AG04449 (cell line): ENCODE data around the gene KIF25.

Source experiments
- CTCF ChIA-PET: fragments of 350-600 bp; formaldehyde crosslinking; extraction: SDS; loops from one replicate; lab custom pipeline; 2021; ENCODE audit warnings: antibody characterized with exemption; lab: Yijun Ruan, JAX
- POLR2A ChIA-PET: fragments of 400-600, 350-600 bp; formaldehyde crosslinking; extraction: SDS; loops from one replicate; lab custom pipeline; 2020; ENCODE audit warnings: antibody characterized with exemption, inconsistent platforms; lab: Yijun Ruan, JAX
- DNase-seq: peaks from one replicate; pipeline ENCODE4 v3.0.0-alpha.2; 2010; ENCODE audit warnings: low read depth, low spot score
- H3K4me3 ChIP-seq: 2 replicates; pipeline ENCODE4 v1.5.1; 2011; ENCODE audit warnings: low read depth, mild to moderate bottlenecking, control low read depth, low read length
- TF ChIP-seq, protein P1 (sequence below): IDR thresholded peaks from one replicate; pipeline ENCODE4 v1.5.1; 2011; ENCODE audit warnings: mild to moderate bottlenecking, moderate library complexity, low read length, control low read depth, inconsistent platforms; ENCODE audit not compliant: insufficient read depth; ENCODE audit errors: missing control alignments

Gene KIF25

DNA sequence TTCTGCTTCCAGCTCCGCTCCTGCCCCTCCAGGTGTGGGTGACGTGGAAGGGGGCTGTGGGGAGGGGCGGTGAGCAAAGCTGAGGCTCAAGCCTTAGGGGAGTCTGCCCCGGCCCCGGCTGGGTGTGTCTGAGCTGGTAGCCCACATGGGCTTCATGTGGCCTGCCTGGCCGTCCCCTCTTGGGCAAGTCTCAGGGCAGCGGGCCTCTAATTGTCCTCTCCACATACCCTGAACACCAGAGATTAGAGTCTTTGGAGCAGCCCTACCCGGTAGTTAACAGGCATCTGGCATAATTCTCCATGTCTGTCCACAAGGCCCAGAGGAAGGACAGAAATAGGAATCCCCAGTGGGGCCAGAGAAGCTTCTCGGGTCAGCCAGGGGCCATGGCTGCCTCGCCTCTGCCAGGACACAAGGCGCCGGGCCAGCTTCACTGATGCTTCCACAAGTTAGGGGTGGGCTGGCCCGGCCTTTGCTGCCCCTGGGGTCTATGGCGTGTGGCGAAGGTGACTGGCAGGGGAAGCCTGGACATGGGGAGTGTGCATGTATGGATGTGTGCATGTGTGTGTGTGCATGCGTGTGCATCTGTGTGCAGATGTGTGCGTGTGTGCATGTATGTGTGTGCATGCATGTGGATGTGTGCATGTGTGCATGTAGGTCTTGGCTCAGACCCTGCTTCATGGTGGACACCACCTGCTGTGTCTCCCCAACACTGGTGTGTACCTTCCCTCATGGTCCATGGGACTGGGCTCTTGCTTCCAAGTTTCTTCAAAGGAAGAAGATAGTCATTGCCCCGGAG is 57.5 kb downstream of the KIF25 start:
- DNase-seq = no peak
- TF ChIP-seq, protein P1, sequence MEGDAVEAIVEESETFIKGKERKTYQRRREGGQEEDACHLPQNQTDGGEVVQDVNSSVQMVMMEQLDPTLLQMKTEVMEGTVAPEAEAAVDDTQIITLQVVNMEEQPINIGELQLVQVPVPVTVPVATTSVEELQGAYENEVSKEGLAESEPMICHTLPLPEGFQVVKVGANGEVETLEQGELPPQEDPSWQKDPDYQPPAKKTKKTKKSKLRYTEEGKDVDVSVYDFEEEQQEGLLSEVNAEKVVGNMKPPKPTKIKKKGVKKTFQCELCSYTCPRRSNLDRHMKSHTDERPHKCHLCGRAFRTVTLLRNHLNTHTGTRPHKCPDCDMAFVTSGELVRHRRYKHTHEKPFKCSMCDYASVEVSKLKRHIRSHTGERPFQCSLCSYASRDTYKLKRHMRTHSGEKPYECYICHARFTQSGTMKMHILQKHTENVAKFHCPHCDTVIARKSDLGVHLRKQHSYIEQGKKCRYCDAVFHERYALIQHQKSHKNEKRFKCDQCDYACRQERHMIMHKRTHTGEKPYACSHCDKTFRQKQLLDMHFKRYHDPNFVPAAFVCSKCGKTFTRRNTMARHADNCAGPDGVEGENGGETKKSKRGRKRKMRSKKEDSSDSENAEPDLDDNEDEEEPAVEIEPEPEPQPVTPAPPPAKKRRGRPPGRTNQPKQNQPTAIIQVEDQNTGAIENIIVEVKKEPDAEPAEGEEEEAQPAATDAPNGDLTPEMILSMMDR = no peak
- ChIA-PET POLR2A (no interaction called here), CTCF (no interaction called here)
- no peak overlapping the region for H3K4me3 ChIP-seq

DNA sequence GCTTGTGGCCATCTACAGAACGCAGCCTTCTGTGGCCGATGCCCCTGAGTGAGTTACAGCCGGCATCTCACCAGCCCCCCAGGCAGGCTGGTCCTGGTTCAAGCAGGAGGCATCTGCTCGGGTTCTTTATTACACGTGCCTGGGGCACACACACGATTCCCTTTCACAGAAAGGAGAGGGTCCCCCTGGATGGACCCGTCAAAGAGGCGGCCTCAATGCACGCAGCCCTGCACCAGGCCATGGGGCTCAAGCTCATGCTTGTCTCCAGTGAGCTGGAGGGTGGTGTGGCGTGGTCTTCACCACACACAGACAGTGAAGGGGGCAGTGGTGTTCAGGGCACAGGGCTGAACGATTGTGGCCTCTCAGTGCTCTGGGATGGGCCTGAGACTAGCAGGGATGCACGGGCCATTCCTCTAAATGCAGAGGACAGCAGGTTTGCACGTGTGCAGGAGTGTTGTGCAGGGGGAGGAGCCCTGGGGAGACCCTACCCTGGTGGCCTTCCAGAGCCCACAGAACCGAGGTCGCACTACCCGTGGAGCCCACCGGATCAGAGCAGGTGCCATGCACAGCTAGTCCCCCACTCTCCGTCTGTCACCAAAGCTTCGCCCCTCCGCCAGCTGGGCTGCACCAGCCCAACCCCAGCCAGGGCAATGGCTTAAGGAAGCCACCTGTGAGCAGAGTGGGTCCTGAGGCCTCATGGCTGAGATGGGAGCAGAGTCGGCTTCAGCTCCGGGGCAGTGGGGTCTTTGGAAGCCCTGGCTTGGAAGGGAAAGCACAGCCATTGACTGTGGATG is 58.4 kb downstream of the KIF25 start:
- H3K4me3 ChIP-seq = no peak overlapping the region
- DNase-seq = no peak
- ChIA-PET CTCF (no interaction called here), POLR2A (no interaction called here)
- TF ChIP-seq, protein P1 = no peak

DNA sequence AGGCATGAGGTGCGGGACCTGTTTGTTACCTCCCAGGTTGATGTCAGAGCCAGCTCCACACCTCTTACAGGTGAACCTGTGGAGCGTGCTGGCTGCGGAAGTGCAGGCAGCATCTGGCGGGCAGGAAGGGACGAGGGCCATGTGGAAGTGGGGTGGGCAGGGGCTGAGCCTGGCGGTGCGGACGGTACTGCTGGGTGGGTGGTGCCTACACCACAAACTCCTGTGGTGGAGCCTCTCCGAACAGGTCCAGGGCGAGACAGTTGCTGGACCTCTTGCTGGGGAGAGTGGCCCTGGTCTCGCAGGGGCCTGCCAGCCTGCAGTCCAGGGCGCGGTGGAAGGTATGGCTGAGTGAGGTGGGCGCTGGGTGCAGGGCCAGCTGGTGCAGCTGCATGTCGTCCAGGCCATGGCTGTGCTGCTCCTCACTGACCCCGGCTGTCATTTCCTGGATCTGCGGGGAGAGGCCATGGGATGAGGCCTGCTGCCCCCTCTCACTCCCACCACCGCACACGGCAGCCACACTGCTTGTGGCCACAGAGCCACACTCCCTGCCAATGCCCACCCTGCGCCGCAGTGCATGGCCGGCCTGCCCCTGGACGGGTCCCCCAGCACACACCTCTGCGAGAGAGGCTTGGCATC is 59.5 kb downstream of the KIF25 start:
- TF ChIP-seq, protein P1 = no peak
- ChIA-PET POLR2A (no interaction called here), CTCF (no interaction called here)
- DNase-seq = no peak
- H3K4me3 ChIP-seq = no peak overlapping the region

DNA sequence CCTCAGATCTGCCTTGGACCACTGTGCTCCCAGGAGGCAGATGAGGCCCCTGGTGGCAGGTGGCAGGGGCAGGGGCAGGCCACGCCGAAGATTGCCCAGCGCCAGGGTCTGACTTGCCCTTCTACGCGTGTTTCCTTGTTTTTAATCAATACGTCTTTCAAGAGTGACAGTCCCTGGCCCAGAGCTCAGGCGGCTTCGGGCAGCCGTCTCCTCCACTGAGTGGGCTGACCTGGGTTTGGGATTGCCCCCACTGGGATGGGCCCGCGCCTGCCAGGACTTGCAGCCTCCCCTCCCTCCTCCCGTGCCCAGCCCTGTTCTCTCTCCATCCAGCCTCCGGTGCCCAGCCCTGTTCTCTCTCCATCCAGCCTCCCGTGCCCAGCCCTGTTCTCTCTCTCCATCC is 60.4 kb downstream of the KIF25 start:
- CTCF ChIA-PET = no interaction called here
- POLR2A ChIA-PET = no interaction called here
- DNase-seq = no peak
- H3K4me3 ChIP-seq = no peak overlapping the region
- TF ChIP-seq, protein P1 = no peak

DNA sequence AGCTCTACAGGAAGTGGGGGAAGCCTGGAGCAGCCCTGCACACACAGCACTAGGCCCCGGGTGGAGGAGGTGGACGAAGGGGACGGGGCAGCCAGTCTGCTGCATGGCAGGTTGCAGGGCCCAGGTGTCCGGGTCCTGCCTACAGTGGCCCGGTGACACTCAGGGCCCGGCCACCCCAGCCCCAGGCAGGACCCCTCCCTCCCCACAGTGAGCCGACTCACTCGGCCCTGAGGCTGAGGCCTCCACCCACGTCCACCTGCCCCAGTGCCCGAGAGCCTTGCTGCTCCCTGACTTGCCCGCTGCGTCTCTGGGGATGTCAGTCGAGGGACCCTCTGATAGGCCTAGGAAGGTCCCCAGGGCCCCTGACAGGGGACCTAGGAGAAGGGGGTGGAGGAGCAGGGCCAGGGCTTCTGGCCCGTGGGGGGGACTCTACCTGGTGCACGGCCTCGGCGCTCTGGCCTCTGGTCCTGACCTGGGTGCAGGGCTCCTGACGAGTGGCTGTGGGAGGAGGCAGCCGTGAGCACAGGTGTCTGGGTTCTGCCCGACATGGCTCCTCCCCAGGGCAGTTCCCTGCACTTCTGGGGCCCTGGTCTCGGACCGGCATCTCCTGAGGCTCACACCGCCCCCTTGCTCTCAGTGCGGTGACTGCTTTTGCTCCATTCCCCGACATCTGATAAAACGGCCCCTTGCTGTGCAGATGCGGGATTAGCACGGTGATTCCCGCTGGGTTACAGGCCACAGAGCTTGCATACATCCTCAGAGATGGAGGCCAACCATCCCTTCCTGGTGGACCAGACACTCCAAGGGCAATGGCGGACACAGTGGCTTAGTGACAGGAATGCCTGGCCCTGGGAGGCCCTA is 61.5 kb downstream of the KIF25 start:
- POLR2A ChIA-PET = no interaction called here
- TF ChIP-seq, protein P1 = no peak
- DNase-seq = no peak
- CTCF ChIA-PET = no interaction called here
- H3K4me3 ChIP-seq = no peak overlapping the region
